Transverse colon (tissue), 4 donors: ENCODE data around the gene ENTHD1. TPM values are rescaled to one million over a fixed set of nuclear protein-coding genes. Genes with fewer than 3 reads are reported as not detected.

ENCODE experiments used
- DNase-seq: peaks from one replicate; pipeline ENCODE4 v3.0.0-alpha.2; 2019
- H3K27ac ChIP-seq, 4 donors: fragments of 200-600 bp; sonication (generic); 2 replicates each; pipeline ENCODE4 v1.5.1; 2016 to 2018; ENCODE audit warnings: inconsistent platforms in 4 of 4
- H3K27me3 ChIP-seq: fragments of 200-600 bp; sonication (generic); 2 replicates; pipeline ENCODE4 v1.5.1; 2017; ENCODE audit warnings: inconsistent platforms
- H3K36me3 ChIP-seq, 4 donors: fragments of 200-600 bp; sonication (generic); 2 replicates each; pipeline ENCODE4 v1.5.1; 2017 to 2019; ENCODE audit warnings: inconsistent platforms in 4 of 4
- H3K4me1 ChIP-seq, 4 donors: fragments of 200-600 bp; sonication (generic); 2 replicates each; pipeline ENCODE4 v1.5.1; 2017 to 2020; ENCODE audit warnings: inconsistent platforms in 4 of 4
- H3K4me3 ChIP-seq, 4 donors: fragments of 200-600 bp; sonication (generic); 1 replicate in 1 of 4; 2 replicates in 3 of 4; pipeline versions ENCODE4 v1.5.1 to v1.6.1; 2017 to 2019; ENCODE audit warnings: inconsistent platforms in 4 of 4
- H3K9me3 ChIP-seq, 2 donors: fragments of 200-600 bp; sonication (generic); 2 replicates each; pipeline ENCODE4 v1.5.1; 2017 to 2019; ENCODE audit warnings: inconsistent platforms in 2 of 2
- CTCF ChIP-seq, 5 experiments: fragments of 200-600 bp in 3 of 5; fragments of 450-650 bp in 2 of 5; sonication (generic) in 3 of 5; IDR thresholded peaks; 1 replicate in 2 of 5; 2 replicates in 3 of 5; pipeline ENCODE4 v1.5.1; 2016 to 2017; ENCODE audit warnings: antibody characterized with exemption in 5 of 5, inconsistent platforms in 3 of 5, mild to moderate bottlenecking in 2 of 5, moderate library complexity in 1 of 5
- EP300 ChIP-seq: sonication (generic); formaldehyde crosslinking; IDR thresholded peaks from one replicate; pipeline ENCODE4 v1.6.1; 2017; ENCODE audit warnings: antibody characterized with exemption, low read depth
- POLR2A ChIP-seq: fragments of 450-650 bp; IDR thresholded peaks from one replicate; pipeline ENCODE4 v1.6.1; 2016; ENCODE audit warnings: antibody characterized with exemption, mild to moderate bottlenecking, moderate library complexity
- POLR2AphosphoS5 ChIP-seq, 3 donors: sonication (generic); formaldehyde crosslinking; IDR thresholded peaks; one replicate each; pipeline ENCODE4 v1.6.1; 2016; ENCODE audit warnings: antibody characterized with exemption in 3 of 3
- WGBS, 2 donors: methylation state at CpG; one replicate each; pipeline ENCODE4 v1.1.5; 2018; ENCODE audit warnings: low coverage in 1 of 2; 5-methylcytosine and 5-hydroxymethylcytosine counted together
- in situ Hi-C, 4 donors: fragments of 200-750 bp; cut with MboI; loops; one replicate each; pipeline versions ENCODE4 v1.15.0 to v1.15.1; 2017; ENCODE audit warnings: low sequenced_read_pairs in 3 of 4, low pct_ligation_motif_present in 1 of 4, low pct_unique_long_range_greater_than_20kb in 1 of 4
- intact Hi-C: fragments of 100-400 bp; cut with DNase I; formaldehyde crosslinking; loops from one replicate; pipeline ENCODE4 v1.15.1; 2023; ENCODE audit warnings: low total_unique reads
- total RNA-seq, 4 donors: library from RNA; depleted of rRNA; stranded (reverse); fragments of >200 nt; gene quantifications; one replicate each; pipeline ENCODE4 v1.1.0, GENCODE V29; 2016

The ENTHD1 gene
- total RNA-seq, 4 donors from 2014 or later: not detected

GRCh38 chr22:39859903-39860588, 33.5 kb downstream of the ENTHD1 start:
- no peaks in the 10 kb centered on the region for H3K9me3 ChIP-seq
- WGBS, 2 donors: 61 to 67% methylated on average over 7 of the region's 7 CpGs
- H3K4me3 ChIP-seq: no peak overlapping the region
- in situ Hi-C loops (no loop called here), intact Hi-C loops (no loop called here)
- H3K4me1 ChIP-seq: no peaks in the 10 kb centered on the region
- peaks cover 19% of the 10 kb centered on the region for H3K27me3 ChIP-seq
- H3K27ac ChIP-seq: no peak overlapping the region
- no peak for TF ChIP-seq POLR2AphosphoS5 (IDR thresholded peaks at IDR 0.05)
- TF ChIP-seq EP300: no peak
- TF ChIP-seq POLR2A: no peak
- no peak for TF ChIP-seq CTCF (IDR thresholded peaks at IDR 0.05)
- no peak for DNase-seq
- no peaks in the 10 kb centered on the region for H3K36me3 ChIP-seq

- no peak for TF ChIP-seq POLR2A
- no peak for TF ChIP-seq CTCF (IDR thresholded peaks at IDR 0.05)
- no peak for TF ChIP-seq POLR2AphosphoS5 (IDR thresholded peaks at IDR 0.05)
- TF ChIP-seq EP300: no peak
- WGBS, 2 donors: 40 to 72% methylated on average over 1 to 4 of the region's 4 CpGs
- H3K4me3 ChIP-seq: no peak overlapping the region
- no peak overlapping the region for H3K27ac ChIP-seq
- no peaks in the 10 kb centered on the region for H3K36me3 ChIP-seq
- H3K9me3 ChIP-seq: no peaks in the 10 kb centered on the region
- no peak for DNase-seq
- peaks cover 28% of the 10 kb centered on the region for H3K27me3 ChIP-seq
- in situ Hi-C loops (no loop called here), intact Hi-C loops (no loop called here)
- H3K4me1 ChIP-seq: no peaks in the 10 kb centered on the region
Measured at GRCh38 chr22:39856588-39856987, 37.0 kb downstream of the ENTHD1 start.

- Histone ChIP-seq H3K4me3 (no peak overlapping the region), H3K27me3 (peaks cover 32% of the 10 kb centered on the region), H3K4me1 (no peaks in the 10 kb centered on the region), H3K36me3 (no peaks in the 10 kb centered on the region), H3K27ac (no peak overlapping the region), H3K9me3 (no peaks in the 10 kb centered on the region)
- intact Hi-C loops (no loop called here), in situ Hi-C loops (no loop called here)
- TF ChIP-seq CTCF (IDR thresholded peaks at IDR 0.05) (no peak), EP300 (no peak), POLR2A (no peak), POLR2AphosphoS5 (IDR thresholded peaks at IDR 0.05) (no peak)
- no peak for DNase-seq
- WGBS, 2 donors: 68 to 78% methylated on average over 2 of the region's 2 CpGs
Measured at GRCh38 chr22:39852799-39853198, 40.8 kb downstream of the ENTHD1 start.

- intact Hi-C loops (no loop called here), in situ Hi-C loops (no loop called here)
- Histone ChIP-seq H3K4me1 (no peaks in the 10 kb centered on the region), H3K9me3 (no peaks in the 10 kb centered on the region), H3K27ac (no peak overlapping the region), H3K4me3 (no peak overlapping the region), H3K36me3 (no peaks in the 10 kb centered on the region), H3K27me3 (peaks cover 32% of the 10 kb centered on the region)
- TF ChIP-seq EP300 (no peak), CTCF (IDR thresholded peaks at IDR 0.05) (no peak), POLR2AphosphoS5 (IDR thresholded peaks at IDR 0.05) (no peak), POLR2A (no peak)
- 97 to 98% methylated on average over 4 of the region's 4 CpGs for WGBS, 2 donors
- DNase-seq: no peak
Measured at GRCh38 chr22:39851606-39852315, 41.8 kb downstream of the ENTHD1 start.
